GM19099 (cell line): Measurements from ENCODE around the gene CEP131.

ENCODE experiments used
- POLR2A ChIP-seq: IDR thresholded peaks from 3 replicates; pipeline ENCODE4 v1.6.1; 2011; ENCODE audit warnings: low read depth; ENCODE audit not compliant: insufficient read length; ENCODE audit errors: extremely low read depth

The CEP131 gene

DNA sequence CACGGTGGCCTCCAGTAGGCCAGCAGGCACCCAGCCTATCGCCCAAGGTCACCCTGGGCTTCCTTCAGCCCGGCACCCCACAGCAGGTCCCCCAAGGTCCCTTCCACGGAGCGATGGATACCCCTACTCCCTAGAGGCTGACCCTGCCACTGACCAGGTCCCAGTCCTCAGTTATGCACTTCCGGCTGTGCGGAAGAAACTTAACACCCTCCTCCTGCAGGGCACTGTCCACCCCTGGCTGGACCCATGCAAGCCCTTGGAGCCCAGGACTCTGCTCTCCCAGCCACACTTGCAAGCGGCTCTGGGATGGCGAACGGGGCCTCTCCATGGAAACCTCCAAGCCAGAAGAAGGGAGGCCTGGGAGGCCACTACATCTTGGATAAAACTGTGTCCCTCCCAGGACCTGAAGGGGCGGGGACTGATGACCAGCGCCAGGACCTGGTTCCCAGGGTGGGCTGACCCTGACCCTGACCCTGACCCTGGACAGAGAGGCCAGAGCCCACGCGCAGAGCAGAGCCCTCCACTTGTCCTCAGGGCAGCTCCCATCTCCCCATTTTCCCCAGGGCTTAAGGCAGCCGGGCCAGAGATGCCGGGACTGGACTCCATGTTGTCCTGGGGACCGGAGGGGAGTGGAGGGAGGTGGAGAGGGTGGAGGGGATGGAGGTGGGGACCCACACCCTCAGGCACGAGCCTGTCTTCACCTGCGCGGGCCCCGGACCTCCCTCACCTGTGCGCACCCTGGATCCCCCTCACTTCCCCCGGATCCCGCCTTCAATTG, 734 bp downstream of the CEP131 start:
- no peak for TF ChIP-seq POLR2A

DNA sequence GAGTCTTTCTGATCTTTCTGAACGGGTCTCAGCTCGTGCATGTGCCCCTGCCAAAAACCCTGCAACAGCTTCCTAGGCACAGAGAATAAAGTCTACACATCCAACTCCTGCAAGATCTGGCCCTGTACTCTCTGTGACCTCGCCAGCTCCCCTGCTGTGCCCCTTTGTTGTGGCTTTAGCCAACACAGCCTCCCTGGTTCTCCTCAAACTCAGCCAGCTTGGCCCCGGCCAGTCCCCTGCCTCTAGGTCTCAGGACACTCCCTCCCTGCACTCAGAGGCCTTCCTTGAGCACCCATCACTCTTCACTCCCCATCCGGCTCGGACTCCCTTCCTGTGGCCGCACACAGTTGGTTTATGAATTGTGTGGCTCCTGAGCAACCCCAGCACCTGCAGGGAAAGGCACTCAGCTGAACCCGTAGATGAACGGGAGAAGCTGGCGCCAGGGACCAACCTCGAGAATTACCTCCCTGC, 1.4 kb downstream of the CEP131 start:
- no peak for TF ChIP-seq POLR2A

DNA sequence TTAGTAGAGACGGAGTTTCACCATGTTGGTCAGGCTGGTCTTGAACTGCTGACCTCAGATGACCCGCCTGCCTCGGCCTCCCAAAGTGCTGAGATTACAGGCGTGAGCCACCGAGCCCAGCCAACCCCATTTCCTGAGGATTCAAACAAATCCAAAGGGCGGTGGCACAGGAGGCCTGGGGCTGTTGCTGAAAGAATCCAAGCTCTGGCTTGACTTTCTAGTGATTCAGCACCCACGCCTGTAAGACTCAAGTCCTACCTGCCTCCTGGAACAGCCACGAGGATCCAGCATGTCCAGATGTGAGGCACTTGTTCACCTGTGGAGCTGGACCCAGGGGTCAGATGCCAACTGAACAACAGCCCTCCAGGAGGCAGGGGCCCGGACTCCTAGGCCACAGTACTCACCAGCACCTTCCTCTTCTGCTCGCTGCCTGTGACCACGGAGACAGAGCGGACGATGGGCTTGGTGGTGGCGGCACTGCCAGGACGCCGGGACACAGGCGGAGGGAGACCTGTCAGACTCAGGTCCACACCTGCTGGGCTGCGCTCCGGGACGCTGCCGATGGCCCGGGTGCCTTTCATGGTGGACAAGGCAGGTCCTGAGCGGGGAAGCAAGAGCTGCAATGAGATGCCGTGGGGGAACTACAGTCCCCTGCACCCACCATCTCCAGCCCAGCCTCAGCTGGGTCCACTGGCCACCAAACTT, 3.1 kb downstream of the CEP131 start:
- no peak for TF ChIP-seq POLR2A

DNA sequence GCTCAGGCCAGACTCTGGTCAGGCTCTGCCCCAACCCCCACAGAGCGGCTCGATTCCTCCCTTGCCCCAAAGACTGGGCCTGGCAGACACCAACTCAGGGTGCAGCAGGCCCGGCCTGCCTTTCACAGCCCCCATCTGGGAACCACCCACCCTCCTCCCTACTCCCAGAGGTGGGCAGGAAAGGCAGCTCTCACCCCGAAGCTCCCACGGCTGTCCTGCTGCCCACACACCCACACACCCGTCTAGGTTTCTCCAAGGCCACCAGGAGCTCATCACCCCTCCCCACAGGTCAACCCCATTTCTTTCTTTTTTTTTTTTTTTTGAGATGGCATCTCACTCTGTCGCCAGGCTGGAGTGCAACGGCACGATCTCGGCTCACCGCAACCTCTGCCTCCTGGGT, 3.8 kb downstream of the CEP131 start:
- TF ChIP-seq POLR2A = no peak

DNA sequence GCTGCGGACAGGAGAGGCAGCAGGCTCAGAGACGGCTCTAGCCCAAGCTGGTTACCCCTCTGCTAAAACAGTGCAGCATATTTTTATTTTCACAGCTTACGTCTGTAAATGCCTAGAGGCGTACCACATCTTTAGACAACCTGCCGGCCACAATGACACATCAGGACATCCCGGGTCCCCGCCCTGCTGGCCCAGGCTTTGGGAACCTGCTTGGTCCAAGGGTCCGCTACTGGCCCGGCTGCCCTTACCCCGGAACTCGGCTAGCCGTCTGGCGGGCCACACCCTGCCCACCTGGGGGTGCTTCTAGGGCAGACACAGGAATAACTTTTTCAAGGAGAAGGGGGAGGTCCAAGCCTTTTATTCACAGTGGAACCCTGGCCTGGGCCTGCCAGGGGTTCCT, 4.3 kb downstream of the CEP131 start:
- TF ChIP-seq POLR2A = no peak

DNA sequence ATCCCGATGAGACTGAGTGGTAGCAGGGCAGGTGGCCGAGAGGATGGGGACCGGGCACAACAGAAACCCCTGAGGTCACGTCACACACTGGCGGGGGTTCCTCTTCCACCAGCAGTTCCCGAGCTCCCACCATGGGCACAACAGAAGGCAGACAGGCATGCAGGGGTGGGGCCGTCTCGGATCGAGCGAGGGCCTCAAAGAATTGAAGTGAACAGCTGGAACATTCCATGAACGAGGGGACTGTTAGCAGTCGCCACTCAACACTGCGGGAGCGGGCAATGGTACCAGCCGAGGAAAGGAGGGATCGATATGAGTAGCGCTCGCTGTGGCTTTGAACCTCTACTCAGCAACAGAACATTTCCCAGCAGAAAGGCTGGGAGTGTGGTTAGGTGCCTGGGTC, 5.3 kb downstream of the CEP131 start:
- TF ChIP-seq POLR2A = no peak

DNA sequence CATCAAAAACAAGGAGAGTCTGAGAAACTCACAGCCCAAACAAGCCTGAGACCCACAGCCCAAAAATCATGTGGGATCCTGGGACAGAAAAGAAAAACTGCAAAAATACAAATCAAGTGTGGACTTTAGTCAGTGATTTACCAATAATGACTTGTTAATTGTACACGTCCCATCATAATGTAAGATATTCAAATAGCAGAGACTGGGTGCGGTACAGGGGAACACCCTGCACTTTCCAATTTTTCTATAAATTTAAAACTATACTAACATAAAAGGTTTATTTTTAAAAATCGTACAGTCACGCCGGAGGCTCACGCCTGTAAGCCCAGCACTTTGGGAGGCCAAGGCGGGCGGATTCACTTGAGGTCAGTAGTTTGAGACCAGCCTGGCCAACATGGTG, 8.8 kb downstream of the CEP131 start:
- TF ChIP-seq POLR2A = no peak

DNA sequence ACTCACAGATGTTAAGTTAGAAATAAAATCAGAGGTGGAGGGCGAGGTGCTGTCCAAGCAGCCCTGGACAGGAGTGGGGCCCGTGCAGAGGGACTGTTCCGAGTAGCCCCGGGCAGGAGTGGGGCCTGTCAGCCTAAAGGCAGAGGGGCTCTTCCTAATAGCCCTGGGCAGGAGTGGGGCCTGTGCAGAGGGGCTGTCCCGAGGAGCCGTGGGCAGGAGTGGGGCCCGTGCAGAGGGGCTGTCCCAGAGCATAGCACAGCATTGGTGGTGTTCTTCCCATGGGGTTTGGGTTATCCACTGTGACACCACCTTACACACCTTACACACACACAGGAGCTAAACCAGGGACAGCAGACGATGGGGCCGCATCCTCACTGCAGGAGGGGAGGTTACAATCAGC, 10.4 kb downstream of the CEP131 start:
- no peak for TF ChIP-seq POLR2A

DNA sequence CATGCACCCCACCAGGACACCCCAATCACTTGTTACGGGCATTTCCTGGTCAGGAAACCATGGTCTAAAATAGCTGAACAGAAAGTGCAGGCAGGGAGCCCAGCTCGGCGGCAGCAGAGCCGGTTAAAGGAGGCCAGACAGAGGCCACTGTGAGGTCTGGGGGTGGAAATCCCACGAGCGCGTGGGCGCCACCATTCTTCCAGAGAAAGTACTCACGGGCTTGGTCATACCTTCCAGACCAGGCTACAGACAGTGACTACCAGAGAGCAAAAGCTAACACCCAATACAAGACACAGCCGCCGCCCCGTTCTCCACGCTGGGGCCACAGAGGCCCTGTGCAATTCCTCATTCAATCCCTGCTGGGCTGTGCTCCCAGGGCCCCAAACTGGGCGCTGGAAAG, 11.9 kb downstream of the CEP131 start:
- TF ChIP-seq POLR2A = no peak

DNA sequence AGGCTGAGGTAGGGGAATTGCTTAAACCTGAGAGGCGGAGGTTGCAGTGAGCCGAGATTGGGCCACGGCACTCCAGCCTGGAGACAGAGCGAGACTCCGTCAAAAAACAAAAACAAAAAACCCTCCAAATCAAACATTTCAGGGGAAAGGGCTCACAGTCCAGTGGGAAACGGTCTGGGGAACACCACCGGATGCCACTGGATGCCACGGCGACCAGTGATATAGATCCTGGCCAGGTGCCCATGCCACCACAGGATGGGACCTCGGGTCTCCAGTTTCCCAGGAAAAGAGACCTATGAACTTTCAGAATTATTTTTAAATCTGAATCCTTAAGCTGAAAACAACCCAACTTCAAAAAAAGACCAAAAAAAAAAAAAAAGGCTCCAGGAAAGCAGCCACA, 12.3 kb downstream of the CEP131 start:
- TF ChIP-seq POLR2A = no peak

DNA sequence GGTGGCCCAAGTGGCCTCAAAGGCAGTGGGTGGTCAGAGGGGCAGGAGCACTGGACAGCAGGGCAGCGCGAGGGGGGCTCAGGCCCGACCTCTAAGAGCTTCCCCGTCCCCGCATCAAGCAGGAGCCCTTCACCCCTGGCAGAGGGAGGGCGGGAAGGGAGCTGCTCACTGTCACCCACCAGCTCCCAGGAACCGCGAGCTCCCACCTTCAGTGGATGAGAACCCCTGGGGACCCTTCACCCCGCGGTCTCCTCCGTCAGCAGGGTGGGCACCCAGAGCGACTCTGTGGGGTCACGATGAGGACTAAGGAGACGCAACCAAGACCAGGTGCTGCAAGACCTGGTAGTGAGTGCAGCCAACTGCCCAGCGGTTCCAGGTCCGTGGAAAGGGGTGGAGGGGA, 13.6 kb downstream of the CEP131 start:
- no peak for TF ChIP-seq POLR2A

DNA sequence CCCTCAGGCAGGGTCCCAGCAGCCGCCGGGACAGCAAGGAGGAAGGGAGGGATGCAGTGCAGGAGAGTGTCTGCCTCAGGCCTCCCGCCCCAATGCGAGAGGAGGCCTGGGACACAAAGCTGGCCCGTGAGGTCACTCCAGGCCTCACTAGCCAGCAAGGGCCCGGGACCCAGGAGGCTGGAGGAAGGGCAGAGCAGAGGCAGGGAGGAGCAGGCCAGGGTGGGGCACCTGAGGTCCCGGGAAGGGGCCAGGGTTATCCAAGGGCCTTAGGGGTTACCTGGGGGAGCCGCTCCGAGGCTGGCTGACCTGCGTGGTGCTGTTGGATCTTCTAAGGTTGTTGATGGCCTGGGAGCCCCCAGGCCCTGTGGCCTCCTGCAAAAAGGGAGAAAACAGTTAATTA, 14.1 kb downstream of the CEP131 start:
- TF ChIP-seq POLR2A = no peak

DNA sequence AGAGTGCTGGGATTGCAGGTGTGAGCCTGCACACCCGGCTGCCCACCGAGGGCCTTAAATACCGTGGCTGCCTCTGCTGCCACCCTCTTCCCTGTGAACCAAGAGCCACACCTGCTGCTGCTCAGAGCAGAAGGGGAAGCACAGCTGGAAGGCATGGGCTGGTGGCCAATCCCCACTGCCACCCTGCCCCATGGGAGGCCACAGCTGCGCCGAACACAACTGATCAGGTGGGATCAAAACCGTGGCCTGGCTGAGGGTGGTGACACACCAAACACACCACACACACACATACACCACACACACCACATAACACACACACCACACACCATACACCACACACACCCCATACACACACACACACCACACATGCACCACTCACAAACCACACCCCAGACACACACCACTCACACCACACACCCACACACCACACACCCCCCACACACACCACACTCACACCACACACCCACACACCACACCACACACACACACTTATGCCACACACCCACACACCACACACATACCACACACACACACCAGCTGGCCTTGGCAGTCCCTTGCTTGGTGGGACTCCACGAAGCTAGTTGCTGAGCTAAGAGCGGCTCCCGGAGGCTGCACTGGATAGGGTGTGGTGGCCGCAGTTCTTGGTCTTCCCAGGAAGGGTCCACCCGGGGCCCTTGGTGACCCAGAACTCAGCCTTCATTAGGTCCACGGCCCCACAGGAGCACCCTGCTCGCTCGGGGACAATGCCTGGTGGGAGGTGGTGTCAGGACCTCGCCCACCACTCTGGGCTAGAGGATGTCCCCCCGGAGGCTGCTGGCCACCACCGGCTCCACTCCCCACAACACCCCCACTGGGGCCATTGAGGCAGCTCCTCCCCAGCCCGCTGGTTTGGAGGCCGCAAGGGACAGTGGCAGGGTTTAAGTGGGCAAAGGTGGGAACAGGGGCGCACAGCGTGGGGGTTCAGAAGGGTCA, 14.9 kb downstream of the CEP131 start:
- no peak for TF ChIP-seq POLR2A

DNA sequence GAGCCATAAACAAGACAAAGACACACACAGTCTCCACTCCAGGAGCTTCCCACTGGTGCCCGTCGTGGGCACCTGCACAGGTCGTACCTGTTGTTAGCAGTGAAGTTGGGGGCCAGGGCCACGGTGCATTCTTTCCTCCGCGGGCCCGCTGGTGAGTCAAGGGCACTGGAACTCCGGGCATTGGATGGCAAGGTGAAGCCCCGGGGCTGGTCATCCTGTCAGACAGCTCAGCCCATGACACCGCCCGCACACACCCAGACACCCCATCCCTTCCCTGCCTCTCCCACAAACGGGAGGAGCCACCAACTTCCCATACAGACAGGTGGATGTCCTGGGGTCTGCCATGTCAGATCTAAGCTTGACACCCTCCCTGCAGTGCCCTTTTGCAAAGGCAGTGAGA, 16.1 kb downstream of the CEP131 start:
- no peak for TF ChIP-seq POLR2A

DNA sequence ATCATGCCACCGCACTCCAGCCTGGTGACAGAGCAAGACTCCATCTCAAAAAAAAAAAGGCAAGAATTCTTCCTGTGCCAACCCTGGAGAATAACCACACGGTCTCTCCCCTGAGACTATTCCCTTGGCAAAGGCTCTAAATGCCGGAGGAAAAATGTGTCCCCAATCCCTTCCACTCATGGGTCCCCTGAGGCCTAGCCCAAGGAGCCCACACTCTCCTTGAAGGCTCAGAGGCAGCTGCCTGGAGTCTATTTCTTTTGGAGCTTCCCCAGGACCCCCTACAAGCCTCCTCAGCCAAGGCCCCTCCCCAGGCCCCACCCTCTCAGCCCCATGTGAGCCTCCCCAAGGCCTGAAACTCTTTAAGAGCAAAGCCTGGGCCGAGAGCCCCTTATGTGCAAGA, 16.6 kb downstream of the CEP131 start:
- TF ChIP-seq POLR2A = no peak
